Keratinocyte (primary cell): Measurements from ENCODE around the gene MCM10. TPM values are rescaled to one million over a fixed set of nuclear protein-coding genes. Genes with fewer than 3 reads are reported as not detected.

Experiments
- DNase-seq: peaks from one replicate; pipeline ENCODE4 v3.0.0-alpha.2; 2011; ENCODE audit warnings: low read depth, missing footprints, low spot score
- FAIRE-seq: peaks from 2 replicates; lab custom pipeline; 2011; peaks lifted over from hg19 to GRCh38; lab: Jason Lieb, UNC
- H2AFZ ChIP-seq: 2 replicates; pipeline ENCODE4 v1.6.0; 2012; ENCODE audit warnings: low read length, control low read depth, inconsistent platforms; ENCODE audit not compliant: control insufficient read depth
- H3K27ac ChIP-seq: 2 replicates; pipeline ENCODE4 v1.5.1; 2011; ENCODE audit warnings: low read length; ENCODE audit not compliant: control insufficient read depth, insufficient read depth
- H3K27me3 ChIP-seq: 3 replicates; pipeline ENCODE4 v1.6.0; 2011; ENCODE audit warnings: low read length; ENCODE audit not compliant: control insufficient read depth, insufficient read depth; ENCODE audit errors: extremely low read depth
- H3K36me3 ChIP-seq, 2 experiments: 2 replicates in 1 of 2; 3 replicates in 1 of 2; pipeline ENCODE4 v1.5.1; 2011; ENCODE audit warnings: low read length in 2 of 2, mild to moderate bottlenecking in 1 of 2; ENCODE audit not compliant: control insufficient read depth in 2 of 2, insufficient read depth in 2 of 2; ENCODE audit errors: extremely low read depth in 1 of 2
- H3K4me1 ChIP-seq: 3 replicates; pipeline ENCODE4 v1.5.1; 2011; ENCODE audit warnings: low read length; ENCODE audit not compliant: control insufficient read depth, insufficient read depth; ENCODE audit errors: extremely low read depth
- H3K4me2 ChIP-seq: 3 replicates; pipeline ENCODE4 v1.6.0; 2011; ENCODE audit warnings: low read depth, low read length; ENCODE audit not compliant: control insufficient read depth, insufficient read depth; ENCODE audit errors: extremely low read depth
- H3K4me3 ChIP-seq, 3 experiments: fragments of 200-600 bp in 1 of 3; sonication (generic) in 1 of 3; 2 replicates in 2 of 3; 3 replicates in 1 of 3; pipeline ENCODE4 v1.5.1; 2011 to 2016; ENCODE audit warnings: low read length in 3 of 3, mild to moderate bottlenecking in 3 of 3, control low read depth in 2 of 3, inconsistent platforms in 1 of 3, low read depth in 1 of 3, mixed read lengths in 1 of 3, mixed run types in 1 of 3, moderate library complexity in 1 of 3; ENCODE audit not compliant: control insufficient read depth in 2 of 3, insufficient read depth in 2 of 3; ENCODE audit errors: extremely low read depth in 1 of 3
- H3K79me2 ChIP-seq: 2 replicates; pipeline ENCODE4 v1.6.0; 2012; ENCODE audit warnings: low read length; ENCODE audit not compliant: control insufficient read depth, insufficient read depth
- H3K9ac ChIP-seq: 3 replicates; pipeline ENCODE4 v1.6.0; 2011; ENCODE audit warnings: low read length; ENCODE audit not compliant: control insufficient read depth, insufficient read depth; ENCODE audit errors: extremely low read depth
- H3K9me1 ChIP-seq: 3 replicates; pipeline ENCODE4 v1.6.0; 2011; ENCODE audit warnings: low read length; ENCODE audit not compliant: control insufficient read depth, insufficient read depth; ENCODE audit errors: extremely low read depth
- H3K9me3 ChIP-seq: 2 replicates; pipeline ENCODE4 v1.5.1; 2012; ENCODE audit warnings: low read depth, low read length; ENCODE audit not compliant: control insufficient read depth
- H4K20me1 ChIP-seq: 3 replicates; pipeline ENCODE4 v1.6.0; 2011; ENCODE audit warnings: low read length; ENCODE audit not compliant: control insufficient read depth, insufficient read depth; ENCODE audit errors: extremely low read depth
- EZH2 ChIP-seq: IDR thresholded peaks from one replicate; pipeline ENCODE4 v1.6.1; 2012; ENCODE audit warnings: inconsistent platforms, mild to moderate bottlenecking, low read length, moderate library complexity
- dilution Hi-C: fragments of 300-500 bp; cut with MboI; formaldehyde crosslinking; loops from one replicate; pipeline ENCODE4 v1.7.0; 2020; ENCODE audit warnings: low sequenced_read_pairs; ENCODE audit not compliant: extremely low pct_ligation_motif_present
- polyA plus RNA-seq, 5 experiments: library from polyadenylated mRNA; depleted of rRNA in 3 of 5; stranded (reverse) in 3 of 5; stranded (forward) in 1 of 5; unstranded in 1 of 5; fragments of >200 nt; gene quantifications; 1 replicate in 1 of 5; 2 replicates in 3 of 5; 3 replicates in 1 of 5; pipeline versions ENCODE4 v1.2.1 to v1.2.3, GENCODE V29; 2011 to 2012; ENCODE audit warnings: missing spikeins in 2 of 5, low read depth in 1 of 5, low replicate concordance in 1 of 5
- TF ChIP-seq, protein P1 (sequence below), 3 experiments: IDR thresholded peaks in 1 of 3; conservative IDR thresholded peaks in 1 of 3; optimal IDR thresholded peaks in 1 of 3; 2 replicates in 2 of 3; 3 replicates in 1 of 3; pipeline versions ENCODE3 to v1.5.1; 2011; ENCODE audit warnings: low read length in 3 of 3, mild to moderate bottlenecking in 3 of 3, moderate library complexity in 2 of 3, control low read depth in 1 of 3, inconsistent platforms in 1 of 3; ENCODE audit not compliant: insufficient read depth in 2 of 3; ENCODE audit errors: extremely low read depth in 1 of 3

MCM10 gene
- polyA plus RNA-seq, 1 donor (not counting 4 experiments of a cell fraction or from before 2014, with no cell fraction given), result 6.2 TPM

DNA sequence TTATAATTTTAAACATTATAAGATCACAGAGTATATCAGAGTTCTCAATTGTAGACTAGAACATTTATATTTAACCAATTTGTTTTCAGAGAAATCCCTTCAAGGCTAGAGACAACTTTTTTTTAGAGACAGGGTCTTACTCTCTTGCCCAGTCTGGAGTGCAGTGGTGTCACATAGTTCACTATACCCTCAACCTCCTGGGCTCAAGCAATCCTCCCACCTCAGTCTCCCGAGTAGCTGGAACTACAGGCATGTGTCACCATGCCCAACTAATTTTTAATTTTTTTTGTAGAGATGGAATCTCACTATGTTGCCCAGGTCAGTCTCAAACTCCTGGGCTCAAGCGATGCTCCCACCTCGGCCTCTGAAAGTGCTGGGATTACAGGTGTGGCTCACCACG, 57.5 kb downstream of the MCM10 start:
- FAIRE-seq (no peak), DNase-seq (no peak)
- no peak overlapping the region for H3K27ac ChIP-seq
- no peaks in the 10 kb centered on the region for H3K79me2 ChIP-seq
- no peaks in the 10 kb centered on the region for H3K9me1 ChIP-seq
- no peaks in the 10 kb centered on the region for H3K4me1 ChIP-seq
- no peaks in the 10 kb centered on the region for H3K36me3 ChIP-seq
- no peaks in the 10 kb centered on the region for H4K20me1 ChIP-seq
- no peak overlapping the region for H3K4me2 ChIP-seq
- no peak overlapping the region for H2AFZ ChIP-seq
- no peaks in the 10 kb centered on the region for H3K9me3 ChIP-seq
- H3K9ac ChIP-seq, result no peak overlapping the region
- no peak overlapping the region for H3K4me3 ChIP-seq
- no peaks in the 10 kb centered on the region for H3K27me3 ChIP-seq
- dilution Hi-C loops, result no loop called here
- no peak for TF ChIP-seq EZH2
- TF ChIP-seq, protein P1, sequence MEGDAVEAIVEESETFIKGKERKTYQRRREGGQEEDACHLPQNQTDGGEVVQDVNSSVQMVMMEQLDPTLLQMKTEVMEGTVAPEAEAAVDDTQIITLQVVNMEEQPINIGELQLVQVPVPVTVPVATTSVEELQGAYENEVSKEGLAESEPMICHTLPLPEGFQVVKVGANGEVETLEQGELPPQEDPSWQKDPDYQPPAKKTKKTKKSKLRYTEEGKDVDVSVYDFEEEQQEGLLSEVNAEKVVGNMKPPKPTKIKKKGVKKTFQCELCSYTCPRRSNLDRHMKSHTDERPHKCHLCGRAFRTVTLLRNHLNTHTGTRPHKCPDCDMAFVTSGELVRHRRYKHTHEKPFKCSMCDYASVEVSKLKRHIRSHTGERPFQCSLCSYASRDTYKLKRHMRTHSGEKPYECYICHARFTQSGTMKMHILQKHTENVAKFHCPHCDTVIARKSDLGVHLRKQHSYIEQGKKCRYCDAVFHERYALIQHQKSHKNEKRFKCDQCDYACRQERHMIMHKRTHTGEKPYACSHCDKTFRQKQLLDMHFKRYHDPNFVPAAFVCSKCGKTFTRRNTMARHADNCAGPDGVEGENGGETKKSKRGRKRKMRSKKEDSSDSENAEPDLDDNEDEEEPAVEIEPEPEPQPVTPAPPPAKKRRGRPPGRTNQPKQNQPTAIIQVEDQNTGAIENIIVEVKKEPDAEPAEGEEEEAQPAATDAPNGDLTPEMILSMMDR (optimal IDR thresholded peaks at IDR 0.05 in 1 of 3, IDR thresholded peaks at IDR 0.05 in 1 of 3, conservative IDR thresholded peaks at IDR 0.05 in 1 of 3; ENCODE audit: extremely low read depth in 1 of 3, insufficient read depth in 2 of 3, low read length in 3 of 3), result no peak

DNA sequence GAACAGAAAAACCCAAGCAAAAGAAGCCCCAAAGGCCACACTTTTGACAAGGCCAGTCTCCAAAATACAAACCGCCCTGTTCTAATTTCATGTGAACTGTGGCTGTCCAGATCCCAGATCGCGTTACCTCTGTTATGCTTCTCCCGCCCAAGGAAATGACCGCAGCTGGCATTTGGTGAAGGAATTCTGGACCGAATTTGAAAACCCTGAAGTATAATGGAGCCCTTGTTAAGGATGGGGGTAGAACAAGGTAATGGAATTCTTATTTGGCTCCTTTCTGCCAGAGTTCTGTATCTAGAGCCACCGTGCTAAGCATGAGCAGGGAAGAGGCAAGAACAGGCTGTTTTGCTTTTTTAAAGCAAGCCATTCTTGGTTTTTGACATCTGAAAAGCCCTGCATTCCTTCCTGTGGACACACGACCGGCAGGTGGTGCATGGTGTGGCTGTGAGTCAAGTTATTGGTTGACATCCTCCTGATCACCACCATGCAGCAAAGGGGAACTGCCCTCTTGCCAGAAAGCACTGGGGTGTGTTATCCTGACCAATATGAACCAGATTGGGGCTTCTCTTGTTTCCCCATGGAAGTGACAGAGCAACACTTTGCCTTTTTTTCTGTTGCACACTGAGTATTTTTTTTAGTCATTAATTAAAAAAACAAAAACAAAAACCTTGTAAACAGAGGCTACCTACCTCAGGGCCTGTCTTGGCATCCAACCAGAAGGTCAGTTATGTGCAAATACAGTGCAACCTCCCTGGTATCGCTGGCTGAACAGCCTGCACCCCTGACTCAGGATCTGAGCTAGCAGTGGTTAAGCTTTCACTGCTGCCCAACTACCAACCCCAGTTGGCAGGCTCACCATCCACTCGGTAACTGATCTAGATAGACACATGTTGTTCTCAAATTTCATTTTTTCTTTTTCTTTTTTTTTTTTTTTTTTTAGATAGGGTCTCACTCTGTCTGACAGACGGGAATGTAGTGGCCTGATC, 58.6 kb downstream of the MCM10 start:
- TF ChIP-seq, protein P1 (optimal IDR thresholded peaks at IDR 0.05 in 1 of 3, IDR thresholded peaks at IDR 0.05 in 1 of 3, conservative IDR thresholded peaks at IDR 0.05 in 1 of 3; ENCODE audit: extremely low read depth in 1 of 3, insufficient read depth in 2 of 3, low read length in 3 of 3), result peak; percentile 10 to 44 (median 37)
- TF ChIP-seq EZH2, result no peak
- Histone ChIP-seq H3K9me3 (no peaks in the 10 kb centered on the region), H3K4me3 (no peak overlapping the region), H3K4me2 (no peak overlapping the region), H3K27me3 (no peaks in the 10 kb centered on the region), H3K9me1 (no peaks in the 10 kb centered on the region), H2AFZ (no peak overlapping the region), H3K9ac (no peak overlapping the region), H3K79me2 (no peaks in the 10 kb centered on the region), H4K20me1 (no peaks in the 10 kb centered on the region), H3K27ac (no peak overlapping the region), H3K36me3 (no peaks in the 10 kb centered on the region), H3K4me1 (no peaks in the 10 kb centered on the region)
- FAIRE-seq, result no peak
- DNase-seq, result no peak
- dilution Hi-C loops, result no loop called here
